ENCODE results near the gene SPATA21.

- no peak for TF ChIP-seq CTCF (IDR thresholded peaks at IDR 0.05; ENCODE audit: low read depth, low read length, missing input control)
- TF ChIP-seq MAX (IDR thresholded peaks at IDR 0.05) = no peak
These were observed 25.6 kb upstream of the SPATA21 start for GRCh38 chr1:16462773-16463330.
